T-cell (primary cell): ENCODE measurements around the gene DENND4A. TPM values are rescaled to one million over a fixed set of nuclear protein-coding genes. Genes with fewer than 3 reads are reported as not detected.

Experiments used
- ATAC-seq, 4 experiments: fragments of 200-7000 bp in 3 of 4; fragments of 150-1000 bp in 1 of 4; cut with Tn5 transposase; replicated peaks in 1 of 4; 1 replicate in 3 of 4; 2 replicates in 1 of 4; pipeline ENCODE4 v1.10.0; 2021; ENCODE audit warnings: moderate library complexity in 3 of 4, mild to moderate bottlenecking in 2 of 4, moderate number of reproducible peaks in 1 of 4
- CTCF ChIA-PET, 2 donors: fragments of 300-600 bp; sonication (Branson Sonifier 250); formaldehyde crosslinking; loops; one replicate each; lab custom pipeline; 2022; ENCODE audit warnings: antibody characterized with exemption in 2 of 2; lab: Charles Lee
- POLR2A ChIA-PET, 2 donors: fragments of 300-600 bp; sonication (Branson Sonifier 250); formaldehyde crosslinking; loops; one replicate each; lab custom pipeline; 2022; ENCODE audit warnings: antibody characterized with exemption in 2 of 2; lab: Charles Lee
- DNase-seq, 35 experiments: peaks; one replicate each; pipeline versions ENCODE4 v3.0.0 to v3.0.0-alpha.2; 2013 to 2023
- H3K27ac ChIP-seq: one replicate; pipeline ENCODE4 v1.5.1; 2013; ENCODE audit warnings: low read length
- H3K27me3 ChIP-seq, 2 experiments: replicated peaks in 1 of 2; 1 replicate in 1 of 2; 2 replicates in 1 of 2; pipeline versions ENCODE4 v1.6.1 to v1.7.0; 2013; ENCODE audit warnings: low read length in 1 of 2, mixed read lengths in 1 of 2; ENCODE audit not compliant: control insufficient read depth in 2 of 2, insufficient read depth in 2 of 2; ENCODE audit errors: extremely low read depth in 1 of 2
- H3K36me3 ChIP-seq, 2 donors: 1 replicate in 1 of 2; 2 replicates in 1 of 2; pipeline versions ENCODE4 v1.6.1 to v1.7.0; 2013; ENCODE audit warnings: low read length in 1 of 2; ENCODE audit not compliant: control insufficient read depth in 2 of 2, insufficient read depth in 1 of 2; ENCODE audit errors: extremely low read depth in 1 of 2
- H3K4me1 ChIP-seq, 2 experiments: 1 replicate in 1 of 2; 2 replicates in 1 of 2; pipeline versions ENCODE4 v1.6.1 to v1.7.0; 2013; ENCODE audit warnings: low read length in 2 of 2, mixed read lengths in 1 of 2; ENCODE audit not compliant: insufficient read depth in 2 of 2, control insufficient read depth in 1 of 2; ENCODE audit errors: extremely low read depth in 1 of 2
- H3K4me3 ChIP-seq, 2 donors: 1 replicate in 1 of 2; 2 replicates in 1 of 2; pipeline versions ENCODE4 v1.5.1 to v1.7.0; 2013; ENCODE audit warnings: mild to moderate bottlenecking in 2 of 2, low read length in 1 of 2, moderate library complexity in 1 of 2; ENCODE audit not compliant: control insufficient read depth in 1 of 2; ENCODE audit errors: extremely low read depth in 1 of 2
- H3K9me3 ChIP-seq: 2 replicates; pipeline ENCODE4 v1.7.0; 2013
- H3K27ac Mint-ChIP-seq, 2 donors: one replicate each; pipeline ENCODE4 v1.8.0; 2020 to 2021; ENCODE audit warnings: mild to moderate bottlenecking in 2 of 2, mixed read lengths in 2 of 2
- H3K27me3 Mint-ChIP-seq, 2 donors: one replicate each; pipeline ENCODE4 v1.8.0; 2021 to 2022; ENCODE audit warnings: mixed read lengths in 2 of 2
- H3K36me3 Mint-ChIP-seq: one replicate; pipeline ENCODE4 v1.8.0; 2021; ENCODE audit warnings: mixed read lengths
- H3K4me1 Mint-ChIP-seq, 3 donors: one replicate each; pipeline ENCODE4 v1.8.0; 2020 to 2022; ENCODE audit warnings: mixed read lengths in 3 of 3, mild to moderate bottlenecking in 1 of 3
- H3K4me3 Mint-ChIP-seq, 3 donors: one replicate each; pipeline ENCODE4 v1.8.0; 2020 to 2022; ENCODE audit warnings: mild to moderate bottlenecking in 3 of 3, mixed read lengths in 3 of 3, moderate library complexity in 3 of 3
- H3K9me3 Mint-ChIP-seq, 3 donors: one replicate each; pipeline ENCODE4 v1.8.0; 2020 to 2022; ENCODE audit warnings: mixed read lengths in 3 of 3
- whole genome bisulfite sequencing: methylation state at CpG from one replicate; pipeline ENCODE4 v1.1.5; 2013; ENCODE audit warnings: missing lambda C conversion rate; ENCODE audit not compliant: insufficient coverage; 5-methylcytosine and 5-hydroxymethylcytosine counted together
- total RNA-seq, 35 experiments: library from RNA in 6 of 35; stranded (reverse) in 6 of 35; fragments of 120-200 nt in 1 of 35; gene quantifications; one replicate each; pipeline versions ENCODE4 v1.2.1 to v1.2.4 and lab custom pipeline; 2013 to 2026

Gene DENND4A
- total RNA-seq, 5 donors from 2014 or later (not counting 1 experiment from before 2014, with no cell fraction given): 49.7 to 76.3 (median 57.1) TPM

DNA sequence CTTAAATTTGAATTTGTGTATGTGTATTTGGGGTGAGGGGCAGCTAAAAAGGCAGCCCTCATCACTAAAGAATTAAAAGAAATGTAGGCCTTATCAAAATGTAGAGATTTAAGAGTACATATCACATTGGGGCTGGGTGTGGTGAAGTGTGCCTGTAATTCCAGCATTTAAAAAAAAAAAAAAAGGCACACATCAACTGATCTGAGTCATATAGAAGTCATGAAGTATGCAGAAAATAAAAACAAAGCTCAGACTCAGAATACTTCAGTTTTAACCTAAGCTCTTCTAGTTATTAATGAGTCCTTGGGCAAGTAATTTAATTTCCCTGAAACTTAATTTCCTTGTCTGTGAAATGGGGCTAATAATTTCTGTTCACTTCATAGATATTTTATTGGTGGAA, 138.8 kb downstream of the DENND4A start:
- ATAC-seq (no peak), DNase-seq (no peak)
- CTCF ChIA-PET: interaction anchor here in 1 of 2 donors (1.2 kb wide), 1 partner anchor 15 kb away, joined by 4 read pairs; no protein-coding TSS in a partner anchor
- Mint-ChIP-seq H3K27me3 (no peaks in the 10 kb centered on the region), H3K9me3 (no peaks in the 10 kb centered on the region), H3K4me3 (no peak overlapping the region), H3K27ac (no peak overlapping the region), H3K36me3 (peaks cover 26% of the 10 kb centered on the region), H3K4me1 (peaks cover 0 to 9% (median 9%) of the 10 kb centered on the region in 3 donors)
- Histone ChIP-seq H3K4me1 (no peaks in the 10 kb centered on the region), H3K9me3 (no peaks in the 10 kb centered on the region), H3K27ac (no peak overlapping the region), H3K27me3 (no peaks in the 10 kb centered on the region), H3K4me3 (no peak overlapping the region), H3K36me3 (peaks cover 9 to 28% of the 10 kb centered on the region in 2 donors)
- POLR2A ChIA-PET: interaction anchor here in 1 of 2 donors (0.6 kb wide), 1 partner anchor 54 kb away, joined by 5 read pairs; no protein-coding TSS in a partner anchor

GRCh38 chr15:65651831-65652749, 140.0 kb downstream of the DENND4A start:
- DNase-seq (no peak), ATAC-seq (no peak)
- H3K9me3 Mint-ChIP-seq: no peaks in the 10 kb centered on the region
- no peak overlapping the region for H3K4me3 Mint-ChIP-seq
- H3K27me3 Mint-ChIP-seq: no peaks in the 10 kb centered on the region
- Histone ChIP-seq H3K4me3 (no peak overlapping the region), H3K4me1 (no peaks in the 10 kb centered on the region), H3K36me3 (peaks cover 6 to 20% of the 10 kb centered on the region in 2 donors), H3K9me3 (no peaks in the 10 kb centered on the region), H3K27me3 (no peaks in the 10 kb centered on the region), H3K27ac (no peak overlapping the region)
- peak overlapping the region in 1 of 2 donors; percentile 46 for H3K27ac Mint-ChIP-seq
- H3K4me1 Mint-ChIP-seq: peaks cover 0 to 9% (median 9%) of the 10 kb centered on the region in 3 donors
- ChIA-PET CTCF (no interaction called here), POLR2A (interaction anchor here in 1 of 2 donors (0.6 kb wide), 1 partner anchor 95 kb away, joined by 4 read pairs; no protein-coding TSS in a partner anchor)
- no CpG with 5 or more reads among the region's 11 CpGs for WGBS
- H3K36me3 Mint-ChIP-seq: peaks cover 26% of the 10 kb centered on the region

DNA sequence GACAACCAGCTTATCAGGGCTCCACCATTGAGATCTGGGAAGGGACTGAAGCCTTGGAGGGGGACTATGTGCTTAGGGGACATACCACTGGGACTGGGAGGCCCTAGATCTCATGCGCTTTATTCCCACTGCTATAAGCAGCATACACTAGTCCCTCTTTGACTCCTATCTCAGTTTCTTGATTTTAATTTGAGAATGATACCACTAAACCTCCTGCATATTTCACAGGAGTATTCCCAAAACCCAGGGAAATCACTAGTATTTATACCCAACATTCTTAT, 141.1 kb downstream of the DENND4A start:
- H3K36me3 ChIP-seq: peaks cover 5 to 19% of the 10 kb centered on the region in 2 donors
- peaks cover 0 to 9% (median 9%) of the 10 kb centered on the region in 3 donors for H3K4me1 Mint-ChIP-seq
- H3K27me3 Mint-ChIP-seq: no peaks in the 10 kb centered on the region
- ATAC-seq: no peak
- no peak overlapping the region for H3K4me3 ChIP-seq
- peak overlapping the region in 1 of 2 donors; percentile 66 for H3K27ac Mint-ChIP-seq
- no peaks in the 10 kb centered on the region for H3K27me3 ChIP-seq
- ChIA-PET POLR2A (no interaction called here), CTCF (no interaction called here)
- no peak for DNase-seq
- H3K36me3 Mint-ChIP-seq: peaks cover 26% of the 10 kb centered on the region
- no peaks in the 10 kb centered on the region for H3K9me3 ChIP-seq
- no peaks in the 10 kb centered on the region for H3K9me3 Mint-ChIP-seq
- WGBS: no CpG with 5 or more reads among the region's 1 CpG
- no peaks in the 10 kb centered on the region for H3K4me1 ChIP-seq
- H3K27ac ChIP-seq: no peak overlapping the region
- no peak overlapping the region for H3K4me3 Mint-ChIP-seq

- Mint-ChIP-seq H3K27me3 (no peaks in the 10 kb centered on the region), H3K9me3 (no peaks in the 10 kb centered on the region), H3K4me1 (peaks cover 0 to 9% (median 9%) of the 10 kb centered on the region in 3 donors), H3K36me3 (peaks cover 26% of the 10 kb centered on the region), H3K4me3 (peak overlapping the region in 1 of 3 donors; percentile 25), H3K27ac (no peak overlapping the region)
- H3K9me3 ChIP-seq: no peaks in the 10 kb centered on the region
- ChIA-PET POLR2A (interaction anchor here in 1 of 2 donors (0.6 kb wide), 1 partner anchor 183 kb away, joined by 3 read pairs; no protein-coding TSS in a partner anchor), CTCF (no interaction called here)
- no peak overlapping the region for H3K27ac ChIP-seq
- DNase-seq: no peak
- no peaks in the 10 kb centered on the region for H3K4me1 ChIP-seq
- H3K27me3 ChIP-seq: no peaks in the 10 kb centered on the region
- WGBS: 69% methylated on average over 6 of the region's 12 CpGs
- peaks cover 3 to 15% of the 10 kb centered on the region in 2 donors for H3K36me3 ChIP-seq
- no peak overlapping the region for H3K4me3 ChIP-seq
- no peak for ATAC-seq
Observed at GRCh38 chr15:65650312-65651041, 141.6 kb downstream of the DENND4A start.

DNA sequence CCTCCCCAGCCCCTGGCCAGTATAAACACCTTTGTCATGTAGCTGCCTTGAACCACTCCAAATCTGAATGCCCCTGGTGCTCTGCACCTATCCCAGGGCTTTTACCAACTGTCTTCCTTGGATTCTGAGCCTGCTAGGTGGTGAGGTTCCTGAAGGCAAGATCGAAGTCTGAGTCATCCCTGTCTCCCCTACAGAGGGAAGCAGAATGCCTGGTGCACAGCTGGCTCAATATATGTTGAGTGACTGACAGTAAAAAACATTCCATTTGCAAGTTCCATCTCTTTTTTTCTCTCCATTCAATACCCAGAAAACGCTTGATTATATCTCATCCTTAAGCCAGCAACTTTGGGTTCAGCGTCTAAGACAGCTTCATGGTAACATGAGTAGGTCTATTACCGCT, 145.6 kb downstream of the DENND4A start:
- ATAC-seq: no peak
- WGBS: no CpG with 5 or more reads among the region's 4 CpGs
- Mint-ChIP-seq H3K27me3 (no peaks in the 10 kb centered on the region), H3K36me3 (peaks cover 4% of the 10 kb centered on the region), H3K4me3 (no peak overlapping the region), H3K9me3 (no peaks in the 10 kb centered on the region), H3K4me1 (peaks cover 0 to 9% (median 7%) of the 10 kb centered on the region in 3 donors), H3K27ac (no peak overlapping the region)
- no peaks in the 10 kb centered on the region for H3K9me3 ChIP-seq
- no peak overlapping the region for H3K4me3 ChIP-seq
- H3K4me1 ChIP-seq: no peaks in the 10 kb centered on the region
- POLR2A ChIA-PET: no interaction called here
- H3K27me3 ChIP-seq: no peaks in the 10 kb centered on the region
- H3K27ac ChIP-seq: no peak overlapping the region
- no peak for DNase-seq
- CTCF ChIA-PET: no interaction called here
- H3K36me3 ChIP-seq: peaks cover 2 to 5% of the 10 kb centered on the region in 2 donors

- DNase-seq (no peak), ATAC-seq (no peak)
- Mint-ChIP-seq H3K4me1 (peaks cover 0 to 6% (median 4%) of the 10 kb centered on the region in 3 donors), H3K27ac (no peak overlapping the region), H3K9me3 (no peaks in the 10 kb centered on the region), H3K4me3 (no peak overlapping the region), H3K27me3 (no peaks in the 10 kb centered on the region), H3K36me3 (peaks cover 4% of the 10 kb centered on the region)
- Histone ChIP-seq H3K27me3 (no peaks in the 10 kb centered on the region), H3K36me3 (peaks cover 2 to 3% of the 10 kb centered on the region in 2 donors), H3K4me3 (no peak overlapping the region), H3K27ac (no peak overlapping the region), H3K4me1 (no peaks in the 10 kb centered on the region), H3K9me3 (no peaks in the 10 kb centered on the region)
- WGBS: no CpG with 5 or more reads among the region's 4 CpGs
- POLR2A ChIA-PET: interaction anchor here in 1 of 2 donors (0.7 kb wide), 1 partner anchor 17 kb away, joined by 5 read pairs; no protein-coding TSS in a partner anchor
- CTCF ChIA-PET: no interaction called here
Observed at GRCh38 chr15:65645392-65645791, 146.7 kb downstream of the DENND4A start.
